Skin of body (tissue), 2 donors: ENCODE measurements around the gene DNAJB14. TPM values are rescaled to one million over a fixed set of nuclear protein-coding genes. Genes with fewer than 3 reads are reported as not detected.
A peak's percentile ranks its signal among the peaks of the same experiment; 100 is the strongest.
"Not testable (repeated sequence)": the region's sequence is repeated elsewhere in the genome, so short reads cannot be mapped to it uniquely, and the experiment has no call there.

Experiments used
- DNase-seq: peaks from one replicate; lab custom pipeline; 2025; lab: John Stamatoyannopoulos, UW
- total RNA-seq: library from RNA; depleted of rRNA; stranded (reverse); fragments of >200 nt; gene quantifications from one replicate; pipeline ENCODE4 v1.2.3, GENCODE V29; 2014

The DNAJB14 gene
- total RNA-seq, result 39.9 TPM

DNA sequence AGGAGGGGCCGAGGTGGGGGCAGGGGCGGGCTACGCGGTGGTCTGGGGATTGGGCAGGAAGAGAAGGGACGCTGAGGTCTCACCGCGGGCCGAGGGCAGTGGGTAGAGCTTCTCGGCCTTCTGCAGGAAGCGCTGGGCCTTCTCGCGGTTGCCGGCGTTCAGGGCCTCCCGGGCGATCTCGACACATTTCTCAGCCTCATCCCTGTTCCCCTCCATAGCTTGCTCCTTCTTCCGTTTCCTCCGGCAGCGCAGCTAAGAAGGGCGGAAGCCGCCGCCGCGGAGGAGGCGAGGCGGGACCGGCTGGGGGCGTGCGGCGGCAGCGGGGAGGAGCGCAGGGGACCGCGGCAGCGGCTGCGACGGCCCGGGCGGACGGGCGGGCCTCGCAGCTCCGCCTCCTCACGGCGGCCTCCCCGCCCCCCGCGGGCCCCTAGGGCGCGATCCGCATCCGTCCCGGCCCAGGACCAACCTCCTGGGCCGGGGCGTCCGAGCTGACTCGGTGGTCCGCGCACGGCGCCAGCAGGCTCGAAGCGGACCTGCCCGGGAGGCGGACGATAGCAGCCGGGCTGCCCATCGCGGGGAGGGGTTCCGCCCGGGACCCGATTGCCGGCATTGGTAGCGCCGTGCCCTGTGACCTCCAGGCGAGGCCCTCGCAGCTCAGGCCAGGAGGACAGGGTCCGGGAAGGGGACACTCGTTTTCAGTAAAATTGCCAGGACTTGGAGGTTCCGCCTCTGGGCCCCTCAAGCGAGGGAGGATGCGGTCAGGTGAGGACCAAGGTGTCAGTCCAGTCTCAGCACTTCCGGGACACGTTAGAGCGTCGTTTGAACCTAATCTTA is at the start of gene DNAJB14:
DNAJB14 (minus strand) TSS at position 263 of the 834 bp plus-strand sequence; CDS start at position 216, 47 bp downstream.
- DNase-seq, result peak; percentile 59

DNA sequence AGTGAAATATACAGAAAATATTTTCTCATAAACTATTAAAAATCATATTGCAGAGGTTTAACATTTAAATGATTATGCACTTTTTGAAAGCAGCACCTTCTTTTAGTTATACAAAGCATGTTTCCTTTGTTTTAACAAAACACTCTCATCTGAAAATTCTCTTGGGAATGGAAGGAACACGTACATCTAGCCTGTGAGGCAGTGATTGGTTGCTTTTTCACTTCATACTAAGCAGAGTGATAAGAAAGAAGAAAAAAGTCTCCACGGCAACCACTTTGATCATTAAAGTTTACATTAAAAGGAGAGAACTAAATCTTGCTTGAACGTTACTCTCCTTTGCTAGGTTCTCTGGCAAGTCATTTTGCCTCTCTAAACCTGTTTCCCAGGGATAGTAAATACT is 45.3 kb upstream of the DNAJB14 start:
- no peak for DNase-seq

DNA sequence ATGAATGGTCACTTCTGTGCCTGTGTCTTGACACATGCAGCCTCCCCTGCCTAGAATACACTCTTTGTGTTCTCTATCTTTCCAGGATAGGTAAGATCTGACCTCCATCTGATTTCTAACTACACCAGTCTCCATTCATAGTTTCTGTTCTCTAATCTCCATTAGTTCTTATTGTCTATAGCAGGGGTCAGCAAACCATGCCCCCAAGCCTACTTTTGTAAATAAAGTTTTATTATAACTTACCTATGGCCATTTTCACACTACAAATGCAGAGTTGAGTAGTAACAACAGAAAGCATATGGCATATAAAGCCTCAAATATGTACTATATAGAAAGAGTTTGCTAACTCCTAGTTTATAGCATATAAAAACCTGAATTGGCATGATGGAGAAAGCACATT is 41.3 kb upstream of the DNAJB14 start:
- no peak for DNase-seq

DNA sequence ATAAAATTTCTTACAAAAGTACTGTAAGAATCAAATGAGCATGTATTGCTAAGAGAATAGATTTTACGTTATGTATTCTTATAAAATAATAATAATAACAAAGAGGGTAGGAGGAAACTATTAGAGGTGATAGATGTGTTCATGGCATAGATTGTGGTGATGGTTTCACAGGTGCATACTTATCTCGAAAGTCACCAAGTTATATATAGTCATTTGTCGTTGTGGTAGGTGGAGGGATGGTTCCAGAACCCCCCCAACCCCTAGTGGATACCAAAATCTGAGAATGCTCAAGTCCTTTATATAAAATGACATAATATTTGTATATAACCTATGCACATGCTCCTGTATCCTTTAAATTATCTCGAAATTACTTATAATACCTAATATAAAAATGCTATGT is 40.4 kb upstream of the DNAJB14 start:
- DNase-seq, result no peak

DNA sequence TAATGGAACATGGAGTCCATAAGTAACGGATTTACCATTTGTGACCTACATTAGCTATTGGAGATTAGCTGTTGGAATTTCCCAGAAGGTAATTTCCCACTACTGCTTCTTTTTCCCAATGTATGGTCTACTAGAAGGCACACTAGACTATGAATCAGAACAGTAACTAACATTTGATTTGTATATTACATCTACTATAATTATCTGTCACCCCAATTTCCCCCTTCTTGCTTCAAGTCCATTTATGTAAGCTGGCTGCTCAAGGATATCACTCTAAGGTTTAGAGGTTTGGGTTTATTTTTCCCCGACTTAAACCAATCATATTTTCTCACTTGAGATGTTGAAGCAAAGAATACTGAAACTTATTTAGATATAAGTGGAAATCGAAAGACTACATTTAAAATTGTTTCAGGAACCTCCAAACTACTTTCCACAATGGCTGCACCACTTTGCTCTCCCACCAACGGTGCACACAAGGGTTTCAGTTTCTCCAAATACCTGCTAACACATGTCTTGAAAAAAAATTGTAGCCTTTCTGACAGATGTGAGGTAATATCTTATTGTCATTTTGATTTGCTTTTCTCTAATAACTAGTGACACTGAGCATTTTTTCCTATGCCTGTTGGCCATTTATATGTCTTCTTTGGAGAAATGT is 37.0 kb upstream of the DNAJB14 start:
- DNase-seq, result no peak

- no peak for DNase-seq
Measured at GRCh38 chr4:99979872-99980271, 33.5 kb upstream of the DNAJB14 start.

GRCh38 chr4:99971453-99972111 is 25.2 kb upstream of the DNAJB14 start:
- DNase-seq, result no peak

DNA sequence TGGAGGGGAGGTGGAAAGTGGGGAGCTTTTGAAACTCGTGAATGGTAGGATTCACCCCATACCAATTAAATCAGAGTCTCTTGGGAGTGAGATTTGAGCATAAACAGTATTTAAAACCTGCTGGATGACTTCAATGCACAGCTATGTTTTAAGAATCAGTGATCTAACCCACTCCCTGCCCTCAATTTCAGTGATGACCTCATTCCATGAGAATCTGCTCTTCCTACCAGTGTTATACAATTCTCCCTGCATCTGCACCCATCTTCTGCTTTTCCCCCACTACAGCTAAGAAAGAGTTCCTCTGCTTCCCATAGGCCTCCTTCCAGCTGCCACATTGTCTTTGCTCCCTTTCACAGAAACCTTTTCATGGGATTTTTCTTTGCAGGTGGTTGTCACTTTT is 21.9 kb upstream of the DNAJB14 start:
- DNase-seq, result peak; percentile 2

GRCh38 chr4:99966692-99967091 is 20.3 kb upstream of the DNAJB14 start:
- no peak for DNase-seq

- DNase-seq, result no peak
Measured at GRCh38 chr4:99965674-99966350, 19.4 kb upstream of the DNAJB14 start.

DNA sequence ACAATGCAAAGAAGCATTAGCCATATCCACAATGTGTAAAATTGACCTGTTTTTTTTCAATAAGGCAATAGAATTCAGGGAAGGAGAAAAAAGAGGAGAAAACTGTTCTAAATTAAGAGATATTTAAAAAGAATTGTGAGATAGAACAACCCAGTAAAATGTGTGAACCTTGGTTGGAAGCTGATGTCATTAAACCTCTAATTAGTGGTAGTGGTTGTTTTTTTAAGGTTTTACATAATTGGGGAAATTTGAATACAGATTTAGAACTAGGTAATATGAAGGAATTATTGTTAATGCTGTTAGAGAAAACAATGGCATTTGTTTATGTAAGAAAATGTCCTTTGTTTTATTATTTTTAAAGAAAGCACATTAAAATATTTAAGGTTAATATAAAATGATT is 18.8 kb upstream of the DNAJB14 start:
- no peak for DNase-seq

DNA sequence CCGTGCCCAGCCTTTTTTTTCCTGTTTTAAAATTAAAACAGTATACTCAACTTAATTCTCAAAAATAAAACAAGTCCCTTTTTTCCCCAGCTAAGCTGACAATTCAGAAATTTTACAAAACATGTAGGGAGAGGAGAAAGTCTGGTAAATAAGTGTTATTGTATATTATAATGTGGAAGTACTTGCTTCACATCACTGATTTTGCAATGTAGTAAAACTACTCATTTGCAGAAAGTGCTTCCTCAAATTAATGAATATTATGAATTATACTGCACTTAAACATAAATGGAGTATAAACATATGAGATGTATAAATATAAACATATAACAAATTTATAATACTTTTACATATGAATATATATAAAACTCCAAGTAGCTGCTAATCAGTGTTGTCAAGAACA is 15.3 kb upstream of the DNAJB14 start:
- no peak for DNase-seq

DNA sequence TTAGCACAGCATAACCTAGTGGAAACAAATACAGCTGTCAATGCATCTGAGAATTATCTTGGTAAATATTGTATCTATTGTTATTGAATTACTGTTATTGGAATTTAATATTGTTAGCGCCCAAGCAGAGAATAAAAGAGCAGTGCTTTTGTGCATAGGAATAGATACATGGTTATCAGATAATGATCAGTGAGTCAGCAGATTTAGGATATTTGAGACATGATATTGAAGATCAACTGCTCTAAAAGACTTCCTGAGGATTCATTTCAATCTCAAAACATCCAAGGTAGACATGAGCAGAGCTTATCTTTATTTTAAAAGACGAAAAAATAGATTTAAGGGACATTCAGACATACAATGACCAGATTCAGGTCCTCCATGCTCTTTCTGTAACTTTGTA is 14.2 kb upstream of the DNAJB14 start:
- no peak for DNase-seq

GRCh38 chr4:99958207-99958606 is 11.8 kb upstream of the DNAJB14 start:
- DNase-seq, result not testable (repeated sequence)

GRCh38 chr4:99950913-99951254 is 4.5 kb upstream of the DNAJB14 start:
- no peak for DNase-seq

DNA sequence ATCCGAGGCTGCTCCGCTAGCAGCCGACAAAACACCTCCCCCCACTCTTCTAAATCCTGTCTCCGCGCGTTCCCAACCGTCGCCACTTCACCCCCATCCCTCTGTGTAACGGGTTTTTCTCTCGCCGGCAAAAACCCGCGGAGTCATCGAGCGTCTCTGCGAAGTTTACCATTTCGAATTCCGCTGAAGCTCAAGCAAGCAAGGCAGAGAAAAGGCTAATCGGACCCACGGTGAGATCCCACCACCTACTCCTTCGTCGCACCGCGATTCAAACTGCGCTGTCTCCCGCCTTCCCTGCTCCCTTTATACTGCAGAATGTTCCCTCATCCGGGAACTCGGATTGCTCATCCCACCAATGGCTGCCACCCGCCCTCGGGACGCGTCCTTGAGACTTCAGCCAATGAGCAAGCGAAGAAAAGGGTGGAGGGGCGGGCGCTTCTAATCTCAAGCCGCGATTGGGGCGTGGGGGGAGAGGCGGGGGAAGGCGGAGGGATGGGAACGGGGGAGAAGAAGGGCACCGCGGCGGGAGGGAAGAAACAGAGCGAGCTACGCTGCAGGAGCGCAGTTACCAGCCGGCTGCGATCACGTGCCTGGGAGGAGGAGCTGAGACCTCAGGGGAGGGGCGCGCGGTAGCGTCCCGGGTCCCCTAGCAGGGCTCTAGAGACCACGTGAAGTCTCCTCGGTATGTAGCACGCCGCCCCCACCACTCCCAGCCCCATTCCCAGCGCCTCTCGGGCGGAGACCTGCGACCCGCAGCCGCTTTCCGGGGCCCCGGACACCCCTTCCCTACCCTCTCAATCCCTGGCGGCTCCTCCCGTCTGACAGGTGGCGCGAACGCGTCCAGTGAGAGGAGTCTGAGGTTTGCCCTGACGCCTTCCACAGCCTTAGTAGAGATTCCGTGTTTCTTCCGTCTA is 3.8 kb upstream of the DNAJB14 start, which contains the start of gene H2AZ1:
H2AZ1 (minus strand) TSS at position 277 of the 914 bp plus-strand sequence; CDS start at position 172, 105 bp downstream.
- peak; percentile 99 for DNase-seq

GRCh38 chr4:99949034-99949998 is 2.9 kb upstream of the DNAJB14 start:
- peak; percentile 90 for DNase-seq

- no peak for DNase-seq
Measured at GRCh38 chr4:99947608-99948007, 1.2 kb upstream of the DNAJB14 start.

GRCh38 chr4:99947190-99947578 is 766 bp upstream of the DNAJB14 start:
- DNase-seq, result no peak
